Measurements from ENCODE around the gene TFPT. TPM values are rescaled to one million over a fixed set of nuclear protein-coding genes. Genes with fewer than 3 reads are reported as not detected.
"Not testable (repeated sequence)": the region's sequence is repeated elsewhere in the genome, so short reads cannot be mapped to it uniquely, and the experiment has no call there.

Gene TFPT
- total and polyA plus RNA-seq, 2 experiments from 2014 or later, result 14.7 to 25.9 TPM

DNA sequence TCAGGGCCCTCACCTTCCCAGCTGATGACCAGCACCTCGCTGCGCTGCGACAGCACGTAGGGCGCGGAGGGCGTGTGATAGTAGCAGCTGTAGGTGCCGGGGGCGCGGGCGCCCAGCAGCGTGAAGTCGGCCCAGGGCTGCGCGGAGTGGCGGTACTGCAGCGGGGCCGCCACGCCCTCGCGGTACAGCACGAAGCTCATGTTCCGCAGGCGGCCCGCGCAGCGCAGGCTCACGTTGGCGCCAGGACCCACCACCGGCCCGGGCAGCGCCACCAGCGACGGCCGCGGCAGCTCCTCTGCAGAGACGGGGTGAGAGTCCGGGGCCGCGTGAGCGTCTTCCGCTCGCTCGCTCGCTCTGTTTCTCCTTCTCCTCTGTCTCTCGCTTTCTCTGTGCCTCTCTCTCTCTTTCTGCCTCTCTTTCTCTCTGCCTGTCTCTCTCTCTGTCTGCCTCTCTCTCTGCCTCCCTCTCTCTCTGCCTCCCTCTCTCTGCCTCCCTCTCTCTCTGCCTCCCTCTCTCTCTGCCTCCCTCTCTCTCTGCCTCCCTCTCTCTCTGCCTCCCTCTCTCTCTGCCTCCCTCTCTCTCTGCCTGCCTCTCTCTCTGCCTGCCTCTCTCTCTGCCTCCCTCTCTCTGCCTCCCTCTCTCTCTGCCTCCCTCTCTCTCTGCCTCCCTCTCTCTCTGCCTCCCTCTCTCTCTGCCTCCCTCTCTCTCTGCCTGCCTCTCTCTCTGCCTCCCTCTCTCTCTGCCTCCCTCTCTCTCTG lies 19.4 kb downstream of the TFPT start:
- H2AFZ ChIP-seq, result peak overlapping the region; percentile 51
- H3K9me3 ChIP-seq (ENCODE audit: low read depth); H3K4me1 ChIP-seq (ENCODE audit: insufficient read depth); H3K9me2 ChIP-seq (replicated peaks; ENCODE audit: insufficient read depth); H4K20me1 ChIP-seq (ENCODE audit: insufficient read depth, poor library complexity, severe bottlenecking); H3K36me3 ChIP-seq (replicated peaks; ENCODE audit: insufficient read depth, low read depth); H3K79me2 ChIP-seq; H3K27ac ChIP-seq: not testable (repeated sequence)
- TF ChIP-seq, protein P1, sequence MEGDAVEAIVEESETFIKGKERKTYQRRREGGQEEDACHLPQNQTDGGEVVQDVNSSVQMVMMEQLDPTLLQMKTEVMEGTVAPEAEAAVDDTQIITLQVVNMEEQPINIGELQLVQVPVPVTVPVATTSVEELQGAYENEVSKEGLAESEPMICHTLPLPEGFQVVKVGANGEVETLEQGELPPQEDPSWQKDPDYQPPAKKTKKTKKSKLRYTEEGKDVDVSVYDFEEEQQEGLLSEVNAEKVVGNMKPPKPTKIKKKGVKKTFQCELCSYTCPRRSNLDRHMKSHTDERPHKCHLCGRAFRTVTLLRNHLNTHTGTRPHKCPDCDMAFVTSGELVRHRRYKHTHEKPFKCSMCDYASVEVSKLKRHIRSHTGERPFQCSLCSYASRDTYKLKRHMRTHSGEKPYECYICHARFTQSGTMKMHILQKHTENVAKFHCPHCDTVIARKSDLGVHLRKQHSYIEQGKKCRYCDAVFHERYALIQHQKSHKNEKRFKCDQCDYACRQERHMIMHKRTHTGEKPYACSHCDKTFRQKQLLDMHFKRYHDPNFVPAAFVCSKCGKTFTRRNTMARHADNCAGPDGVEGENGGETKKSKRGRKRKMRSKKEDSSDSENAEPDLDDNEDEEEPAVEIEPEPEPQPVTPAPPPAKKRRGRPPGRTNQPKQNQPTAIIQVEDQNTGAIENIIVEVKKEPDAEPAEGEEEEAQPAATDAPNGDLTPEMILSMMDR (IDR thresholded peaks at IDR 0.05; ENCODE audit: poor library complexity), result peak; percentile 13
- H3K4me2 ChIP-seq, result peak overlapping the region; percentile 90
- H3K4me3 ChIP-seq, result peak overlapping the region; percentile 36
- H3K27me3 ChIP-seq, result peaks cover 16% of the 10 kb centered on the region
- 1% methylated on average over 41 of the region's 46 CpGs for WGBS (ENCODE audit: low lambda C conversion rate, missing lambda C conversion rate)
- peak; percentile 81 for DNase-seq (ENCODE audit: low spot score)

DNA sequence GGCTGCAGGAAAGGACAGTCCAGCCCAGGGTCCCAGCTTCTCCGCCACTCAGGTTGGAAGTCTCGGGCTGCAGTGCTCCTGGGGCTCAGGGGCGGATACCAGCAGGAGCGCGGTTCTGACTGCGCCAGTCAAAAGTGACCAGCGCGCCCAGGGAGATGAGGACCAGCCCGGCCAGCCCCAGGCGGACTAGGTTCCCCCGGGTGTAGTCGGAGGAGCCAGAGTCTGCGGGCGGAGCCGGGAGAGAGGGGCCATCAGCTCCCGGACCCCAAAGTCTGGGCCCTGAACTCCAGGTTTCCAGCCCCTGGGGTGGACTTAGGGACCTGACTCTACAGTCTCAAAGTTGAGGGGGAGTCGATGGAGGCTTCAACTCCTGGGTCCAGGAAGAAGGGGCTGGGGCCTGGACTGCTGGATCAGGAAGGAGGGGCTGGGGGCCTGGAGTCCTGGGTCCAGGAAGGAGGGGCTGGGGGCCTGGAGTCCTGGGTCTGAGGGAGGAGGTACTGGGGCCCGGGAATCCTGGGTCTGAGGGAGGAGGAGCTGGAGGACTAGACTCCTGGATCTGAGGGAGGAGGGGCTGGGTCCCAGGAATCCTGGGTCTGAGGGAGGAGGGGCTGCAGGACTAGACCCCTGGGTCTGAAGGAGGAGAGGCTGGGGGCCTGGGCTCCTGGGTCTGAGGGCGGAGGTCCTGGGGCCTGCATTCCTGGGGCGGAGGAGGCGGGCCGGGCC lies 20.2 kb downstream of the TFPT start:
- TF ChIP-seq EZH2 (IDR thresholded peaks at IDR 0.05; ENCODE audit: borderline replicate concordance), result no peak
- no peak for TF ChIP-seq EZH2phosphoT487 (IDR thresholded peaks at IDR 0.05; ENCODE audit: low read depth, severe bottlenecking, unreplicated experiment)
- TF ChIP-seq, protein P1 (IDR thresholded peaks at IDR 0.05; ENCODE audit: poor library complexity), result no peak
- H3K79me2 ChIP-seq, result no peaks in the 10 kb centered on the region
- 86% methylated on average over 16 of the region's 22 CpGs for WGBS (ENCODE audit: low lambda C conversion rate, missing lambda C conversion rate)
- no peaks in the 10 kb centered on the region for H3K36me3 ChIP-seq (replicated peaks; ENCODE audit: insufficient read depth, low read depth)
- peak overlapping the region; percentile 51 for H2AFZ ChIP-seq
- no peaks in the 10 kb centered on the region for H3K9me2 ChIP-seq (replicated peaks; ENCODE audit: insufficient read depth)
- peaks cover 16% of the 10 kb centered on the region for H3K27me3 ChIP-seq
- H3K4me3 ChIP-seq, result peak overlapping the region; percentile 36
- H3K4me2 ChIP-seq, result peak overlapping the region; percentile 90
- H3K4me1 ChIP-seq (ENCODE audit: insufficient read depth), result peaks cover 10% of the 10 kb centered on the region
- no peak for DNase-seq (ENCODE audit: low spot score)
- no peaks in the 10 kb centered on the region for H3K9me3 ChIP-seq (ENCODE audit: low read depth)
- no peaks in the 10 kb centered on the region for H4K20me1 ChIP-seq (ENCODE audit: insufficient read depth, poor library complexity, severe bottlenecking)
- H3K27ac ChIP-seq, result no peak overlapping the region

- no peaks in the 10 kb centered on the region for H3K9me3 ChIP-seq (ENCODE audit: low read depth)
- H4K20me1 ChIP-seq (ENCODE audit: insufficient read depth, poor library complexity, severe bottlenecking), result no peaks in the 10 kb centered on the region
- H3K4me2 ChIP-seq, result no peak overlapping the region
- no peak overlapping the region for H3K27ac ChIP-seq
- H3K79me2 ChIP-seq, result no peaks in the 10 kb centered on the region
- H3K9me2 ChIP-seq (replicated peaks; ENCODE audit: insufficient read depth), result no peaks in the 10 kb centered on the region
- peaks cover 10% of the 10 kb centered on the region for H3K4me1 ChIP-seq (ENCODE audit: insufficient read depth)
- TF ChIP-seq EZH2phosphoT487 (IDR thresholded peaks at IDR 0.05; ENCODE audit: low read depth, severe bottlenecking, unreplicated experiment) (no peak), EZH2 (IDR thresholded peaks at IDR 0.05; ENCODE audit: borderline replicate concordance) (no peak)
- TF ChIP-seq, protein P1 (IDR thresholded peaks at IDR 0.05; ENCODE audit: poor library complexity), result no peak
- no peaks in the 10 kb centered on the region for H3K36me3 ChIP-seq (replicated peaks; ENCODE audit: insufficient read depth, low read depth)
- no peak overlapping the region for H2AFZ ChIP-seq
- DNase-seq (ENCODE audit: low spot score), result no peak
- H3K4me3 ChIP-seq, result no peak overlapping the region
- peaks cover 16% of the 10 kb centered on the region for H3K27me3 ChIP-seq
- 87% methylated on average over 17 of the region's 17 CpGs for WGBS (ENCODE audit: low lambda C conversion rate, missing lambda C conversion rate)
These were observed 20.9 kb downstream of the TFPT start for GRCh38 chr19:54094426-54095000.

All from hepatocyte (in vitro differentiated cells).